Measurements from ENCODE around the gene OOSP2. TPM values are rescaled to one million over a fixed set of nuclear protein-coding genes. Genes with fewer than 3 reads are reported as not detected.

The OOSP2 gene
- total RNA-seq, 1 donor from 2014 or later, result not detected

DNA sequence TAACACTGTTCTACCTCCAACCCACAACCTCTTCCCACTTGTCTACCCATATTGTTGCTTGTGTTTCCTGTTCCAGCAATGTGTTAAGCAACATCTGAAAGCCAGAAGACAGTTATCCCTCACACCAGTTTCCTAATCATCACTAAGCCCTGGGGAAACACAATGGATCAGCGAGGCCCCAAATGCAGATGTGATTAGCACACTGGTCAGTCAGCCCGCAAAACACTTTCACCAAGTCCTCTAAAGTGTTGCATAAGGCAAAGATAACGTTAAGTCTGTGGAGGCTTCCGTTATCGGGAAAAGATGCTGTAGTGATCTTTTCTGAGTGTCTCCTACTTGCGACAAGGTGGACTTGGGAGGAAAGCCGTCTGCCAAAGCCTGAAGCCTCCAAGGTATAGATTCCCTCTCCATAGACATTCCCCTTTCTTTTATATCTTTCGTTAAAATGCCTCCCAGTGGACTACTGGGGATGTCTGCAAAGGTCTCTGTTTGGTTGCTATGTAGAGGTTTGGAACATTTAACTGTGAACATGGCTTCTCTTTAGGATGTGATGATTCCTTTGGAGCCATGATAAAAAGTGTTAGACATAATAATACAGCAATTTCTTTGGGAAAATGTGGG, 16.2 kb downstream of the OOSP2 start, which contains the start of gene MS4A3:
MS4A3 (plus strand) TSS at position 317 of the 621 bp plus-strand sequence. CDS start 4,496 bp downstream, outside the sequence.
- DNase-seq (no peak), ATAC-seq (no peak)
- TF ChIP-seq, protein P1, sequence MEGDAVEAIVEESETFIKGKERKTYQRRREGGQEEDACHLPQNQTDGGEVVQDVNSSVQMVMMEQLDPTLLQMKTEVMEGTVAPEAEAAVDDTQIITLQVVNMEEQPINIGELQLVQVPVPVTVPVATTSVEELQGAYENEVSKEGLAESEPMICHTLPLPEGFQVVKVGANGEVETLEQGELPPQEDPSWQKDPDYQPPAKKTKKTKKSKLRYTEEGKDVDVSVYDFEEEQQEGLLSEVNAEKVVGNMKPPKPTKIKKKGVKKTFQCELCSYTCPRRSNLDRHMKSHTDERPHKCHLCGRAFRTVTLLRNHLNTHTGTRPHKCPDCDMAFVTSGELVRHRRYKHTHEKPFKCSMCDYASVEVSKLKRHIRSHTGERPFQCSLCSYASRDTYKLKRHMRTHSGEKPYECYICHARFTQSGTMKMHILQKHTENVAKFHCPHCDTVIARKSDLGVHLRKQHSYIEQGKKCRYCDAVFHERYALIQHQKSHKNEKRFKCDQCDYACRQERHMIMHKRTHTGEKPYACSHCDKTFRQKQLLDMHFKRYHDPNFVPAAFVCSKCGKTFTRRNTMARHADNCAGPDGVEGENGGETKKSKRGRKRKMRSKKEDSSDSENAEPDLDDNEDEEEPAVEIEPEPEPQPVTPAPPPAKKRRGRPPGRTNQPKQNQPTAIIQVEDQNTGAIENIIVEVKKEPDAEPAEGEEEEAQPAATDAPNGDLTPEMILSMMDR (IDR thresholded peaks at IDR 0.05), result no peak
- no peaks in the 10 kb centered on the region for H3K36me3 ChIP-seq
- no peaks in the 10 kb centered on the region for H3K27me3 ChIP-seq (ENCODE audit: low read depth)
- intact Hi-C loops (cut with DNase I), result no loop called here
- no peaks in the 10 kb centered on the region for H3K9me3 ChIP-seq
- H3K27ac ChIP-seq, result no peak within 1 kb of the TSS
- no peaks in the 10 kb centered on the region for H3K4me1 ChIP-seq
- no peak within 1 kb of the TSS for H3K4me3 ChIP-seq

DNA sequence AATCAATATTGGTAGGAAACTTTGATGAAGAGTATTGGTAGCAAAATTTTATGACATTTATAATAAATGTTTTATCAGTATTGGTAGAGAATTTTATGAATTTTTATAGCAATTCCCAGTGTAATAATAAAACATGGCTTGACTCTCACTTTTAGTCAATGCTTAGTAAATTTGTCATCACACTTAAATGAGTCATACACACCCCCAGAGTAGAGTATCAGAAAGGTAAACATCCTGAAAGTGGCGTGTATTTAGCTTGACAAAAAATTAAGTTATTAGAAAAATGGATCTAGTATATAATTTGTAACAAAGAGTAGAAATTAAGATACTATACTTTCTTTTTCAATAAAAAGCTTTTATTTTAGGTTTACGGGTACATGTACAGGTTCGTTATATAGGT, 18.8 kb downstream of the OOSP2 start:
- H3K27me3 ChIP-seq (ENCODE audit: low read depth), result no peaks in the 10 kb centered on the region
- intact Hi-C loops (cut with DNase I), result no loop called here
- no peaks in the 10 kb centered on the region for H3K36me3 ChIP-seq
- no peak overlapping the region for H3K4me3 ChIP-seq
- H3K9me3 ChIP-seq, result no peaks in the 10 kb centered on the region
- TF ChIP-seq, protein P1 (IDR thresholded peaks at IDR 0.05), result no peak
- no peak overlapping the region for H3K27ac ChIP-seq
- ATAC-seq, result no peak
- no peak for DNase-seq
- H3K4me1 ChIP-seq, result no peaks in the 10 kb centered on the region

DNA sequence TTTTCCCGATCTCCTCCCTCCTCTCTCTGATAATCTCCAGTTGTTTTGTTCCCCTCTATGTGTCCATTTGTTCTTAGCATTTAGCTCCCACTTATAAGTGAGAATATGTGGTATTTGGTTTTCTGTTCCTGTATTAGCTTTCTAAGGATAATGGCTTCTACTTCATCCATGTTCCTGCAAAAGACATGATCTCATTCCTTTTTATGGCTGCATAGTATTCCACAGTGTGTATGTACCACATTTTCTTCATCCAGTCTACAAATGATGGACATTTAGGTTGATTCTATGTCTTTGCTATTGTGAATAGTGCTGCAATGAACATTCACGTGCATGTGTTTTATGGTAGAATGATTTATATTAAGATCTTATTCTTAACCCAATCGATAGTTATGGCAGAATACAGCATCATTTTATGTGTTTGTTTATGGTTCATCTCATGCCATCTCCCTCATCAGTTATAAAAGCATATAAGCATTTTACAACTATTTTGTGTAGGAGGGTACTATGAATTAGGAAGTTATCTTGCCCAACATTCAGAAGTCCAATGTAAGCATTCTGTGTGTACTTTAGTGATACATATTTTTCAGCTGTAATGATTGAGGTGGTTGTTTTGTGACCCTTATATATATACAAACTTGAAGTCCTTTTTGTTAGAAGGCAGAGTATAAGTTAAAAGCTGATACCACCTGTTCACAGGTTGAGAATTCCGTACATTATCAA, 19.5 kb downstream of the OOSP2 start:
- TF ChIP-seq, protein P1 (IDR thresholded peaks at IDR 0.05), result no peak
- H3K36me3 ChIP-seq, result no peaks in the 10 kb centered on the region
- ATAC-seq, result no peak
- H3K4me3 ChIP-seq, result no peak overlapping the region
- intact Hi-C loops (cut with DNase I), result no loop called here
- H3K9me3 ChIP-seq, result no peaks in the 10 kb centered on the region
- H3K4me1 ChIP-seq, result no peaks in the 10 kb centered on the region
- no peak overlapping the region for H3K27ac ChIP-seq
- DNase-seq, result no peak
- H3K27me3 ChIP-seq (ENCODE audit: low read depth), result no peaks in the 10 kb centered on the region

DNA sequence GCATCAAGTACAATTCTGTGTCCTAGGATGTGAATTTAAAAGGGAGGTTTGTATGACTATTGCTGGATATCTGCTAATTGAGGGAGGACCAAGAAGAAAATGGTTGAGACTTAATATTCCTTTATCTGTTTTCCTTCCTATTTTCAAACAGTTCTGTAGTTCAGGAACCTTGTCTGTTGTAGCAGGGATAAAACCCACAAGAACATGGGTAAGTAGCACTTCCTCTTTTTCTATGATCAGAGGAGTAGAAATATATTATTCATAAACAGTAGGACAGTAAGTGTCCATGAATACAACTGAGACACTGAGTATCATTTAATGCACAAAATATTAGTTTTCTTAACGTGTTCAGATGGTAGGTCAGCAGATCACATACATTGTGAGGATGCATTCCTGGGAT, 23.9 kb downstream of the OOSP2 start:
- intact Hi-C loops (cut with DNase I), result no loop called here
- Histone ChIP-seq H3K27me3 (ENCODE audit: low read depth) (no peaks in the 10 kb centered on the region), H3K36me3 (no peaks in the 10 kb centered on the region), H3K27ac (no peak overlapping the region), H3K4me3 (no peak overlapping the region), H3K9me3 (no peaks in the 10 kb centered on the region), H3K4me1 (no peaks in the 10 kb centered on the region)
- DNase-seq (no peak), ATAC-seq (no peak)
- TF ChIP-seq, protein P1 (IDR thresholded peaks at IDR 0.05), result no peak

DNA sequence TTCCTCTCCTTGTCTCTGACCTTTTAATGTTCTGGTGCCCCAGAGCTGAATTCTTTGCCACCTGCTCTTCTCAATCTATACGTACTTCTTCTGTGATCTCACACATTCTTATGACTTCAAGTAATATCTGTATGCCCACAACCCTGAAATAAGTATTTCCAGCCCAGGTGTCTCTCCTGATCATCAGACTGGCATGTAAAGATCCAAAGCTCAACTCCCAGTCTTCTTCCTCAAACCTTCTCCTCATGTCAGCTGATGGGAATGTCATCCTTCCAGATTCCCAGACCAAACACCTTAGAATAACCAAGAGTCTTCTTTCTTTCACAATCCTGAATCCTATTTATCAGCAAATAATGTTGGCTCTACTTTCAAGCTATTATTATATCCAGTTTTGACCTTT, 25.6 kb downstream of the OOSP2 start:
- ATAC-seq (no peak), DNase-seq (no peak)
- no peaks in the 10 kb centered on the region for H3K9me3 ChIP-seq
- no peak overlapping the region for H3K27ac ChIP-seq
- no peaks in the 10 kb centered on the region for H3K36me3 ChIP-seq
- H3K4me1 ChIP-seq, result no peaks in the 10 kb centered on the region
- TF ChIP-seq, protein P1 (IDR thresholded peaks at IDR 0.05), result no peak
- intact Hi-C loops (cut with DNase I), result no loop called here
- H3K27me3 ChIP-seq (ENCODE audit: low read depth), result no peaks in the 10 kb centered on the region
- H3K4me3 ChIP-seq, result no peak overlapping the region
